ENCODE measurements around the gene SALL3.

The SALL3 gene

DNA sequence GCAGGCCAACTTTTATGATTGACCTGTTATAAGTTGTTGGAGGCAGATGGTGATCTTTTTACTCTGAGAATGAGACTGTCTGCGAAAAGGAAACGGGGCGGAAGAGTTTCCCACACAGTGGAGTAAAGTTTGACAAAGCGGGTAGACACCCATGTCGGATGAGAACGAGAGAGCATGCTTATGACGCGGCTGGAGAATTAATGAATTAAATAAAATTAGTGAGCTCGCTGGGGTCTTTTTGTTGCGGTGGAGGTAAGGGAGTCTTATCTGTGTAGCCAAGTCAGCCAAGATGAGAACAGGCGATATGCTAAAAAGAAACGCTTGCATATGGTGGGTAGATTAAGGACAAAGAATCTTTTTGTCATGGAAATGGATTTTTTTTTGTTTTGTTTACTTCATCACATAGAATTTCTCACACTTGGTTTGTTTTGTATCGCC, 1.8 kb downstream of the SALL3 start:
- no peak for DNase-seq

DNA sequence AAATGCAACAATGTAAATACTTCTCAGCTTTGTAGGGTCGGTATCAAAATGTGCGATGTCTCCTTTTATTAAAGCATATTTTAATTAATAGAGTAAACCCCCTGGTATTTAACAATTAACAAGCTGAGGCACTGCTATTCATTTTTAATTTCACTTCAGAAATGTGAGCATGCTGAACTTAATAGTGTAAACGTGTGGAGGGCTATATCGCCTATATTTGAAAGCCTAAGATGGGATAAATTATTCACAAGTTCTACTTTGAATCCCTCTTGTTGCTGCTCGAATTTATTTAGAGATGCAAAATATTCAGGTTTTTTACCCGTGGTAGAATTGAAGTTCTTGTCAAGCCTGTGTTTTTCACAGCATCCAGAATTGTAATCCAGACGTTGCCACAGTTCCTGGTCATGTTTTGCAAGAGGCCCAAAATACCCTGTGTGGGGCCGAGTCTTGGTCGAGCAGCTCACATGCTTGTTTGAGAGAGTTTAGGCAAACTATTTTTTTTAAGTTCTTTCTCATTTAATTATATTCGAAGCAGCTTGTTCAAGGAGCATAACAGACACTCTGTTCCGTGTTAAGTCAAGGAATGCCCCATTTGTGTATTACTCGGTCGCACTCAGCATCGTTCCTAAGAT, 2.5 kb downstream of the SALL3 start:
- no peak for DNase-seq

DNA sequence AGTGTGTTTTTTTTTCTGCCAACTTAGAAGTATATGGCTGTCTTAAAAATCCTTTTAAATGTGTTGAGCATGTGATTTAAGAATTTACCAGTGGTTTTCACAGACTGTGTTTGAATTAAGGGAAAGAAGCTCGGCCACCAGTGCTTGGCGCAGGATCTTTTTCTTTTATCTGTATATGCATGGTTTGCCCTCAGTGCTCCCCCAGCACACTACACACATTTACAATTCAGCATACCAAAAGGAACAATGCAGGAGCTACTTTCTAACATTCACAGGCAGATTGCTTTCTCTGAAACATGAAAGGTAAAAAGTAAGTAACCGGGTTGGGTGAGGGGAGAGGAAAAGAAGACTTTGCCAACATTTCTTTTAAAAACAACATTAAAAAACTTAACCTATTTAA, 3.9 kb downstream of the SALL3 start:
- DNase-seq, result no peak

DNA sequence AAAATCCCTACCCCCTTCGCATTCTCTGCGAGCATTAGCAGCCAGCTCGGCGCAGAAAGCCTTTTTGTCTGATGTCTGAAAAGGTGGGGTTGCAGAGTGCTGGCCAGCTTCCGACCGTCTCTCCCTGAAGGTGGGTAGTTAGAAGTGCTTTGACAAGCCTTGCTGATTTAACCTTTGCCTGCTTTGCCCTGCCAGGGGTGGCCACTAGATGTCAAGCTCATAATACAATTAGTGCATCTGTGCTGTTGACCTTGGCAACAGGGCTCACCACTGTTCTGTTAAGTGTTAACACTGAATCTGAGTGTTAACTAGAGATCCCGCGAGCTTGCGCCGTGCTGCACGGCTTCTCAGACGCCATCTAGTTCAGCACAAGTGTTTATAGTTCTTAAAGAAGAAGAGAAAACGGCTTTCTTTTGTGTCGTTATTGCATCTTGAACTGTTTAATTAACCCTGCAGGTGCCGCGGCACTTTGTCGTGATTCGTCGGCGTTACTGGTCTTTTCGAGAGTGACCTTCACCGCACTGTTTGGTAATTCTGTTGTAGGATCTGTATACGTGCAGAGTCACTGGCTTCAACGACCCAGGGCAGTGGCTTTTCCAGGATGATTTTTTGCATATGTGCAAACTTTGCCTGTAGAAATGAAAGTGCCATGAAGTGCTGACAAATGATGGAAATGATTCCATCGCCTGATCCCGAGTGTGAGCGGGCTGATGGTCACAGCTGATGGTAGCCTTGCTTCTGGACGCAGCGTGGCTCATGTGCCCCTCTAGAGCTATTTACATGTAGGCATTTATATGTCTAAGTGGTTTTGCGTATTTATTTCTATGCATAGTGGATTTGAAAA, 5.5 kb downstream of the SALL3 start:
- no peak for DNase-seq

DNA sequence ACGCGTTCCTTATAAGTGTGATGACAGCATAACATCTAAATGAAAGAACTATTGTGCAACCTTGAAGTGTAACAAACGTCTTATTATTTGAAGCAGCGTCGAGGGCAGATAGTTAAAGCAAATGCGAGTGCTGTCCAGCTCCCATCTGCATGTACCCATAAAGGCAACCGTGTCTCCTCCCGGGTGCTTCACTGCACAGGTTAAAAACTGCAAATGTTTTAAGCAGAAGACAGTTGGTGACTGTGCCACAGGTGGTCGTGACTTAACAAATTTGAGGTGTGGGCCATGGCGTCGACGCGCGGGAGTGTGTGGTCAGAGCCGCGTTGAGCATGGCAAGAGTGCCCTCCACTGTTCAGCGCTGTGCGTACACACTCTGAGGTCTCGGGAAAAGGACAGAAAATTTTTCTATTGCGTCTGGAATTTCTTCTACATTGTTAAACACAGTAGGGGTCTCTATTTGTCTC, 6.4 kb downstream of the SALL3 start:
- no peak for DNase-seq

DNA sequence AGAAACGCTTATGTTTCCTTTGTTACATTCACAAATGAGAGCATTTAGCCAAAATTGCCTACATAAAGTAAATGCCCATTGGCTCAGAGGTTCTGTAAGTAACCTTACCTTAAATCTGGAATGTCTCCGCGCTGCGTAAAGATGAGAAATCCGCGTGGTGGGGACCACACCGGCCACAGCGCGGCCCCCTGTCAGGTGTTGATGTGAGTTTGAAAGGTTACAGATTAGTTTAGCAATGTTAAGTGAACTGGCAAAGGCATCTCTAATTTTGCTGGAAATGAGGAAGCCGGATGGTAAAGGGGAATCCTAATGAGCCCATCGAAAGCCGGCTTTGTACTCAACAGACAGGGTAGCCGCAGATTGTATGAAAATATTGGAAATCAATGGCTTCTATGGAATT, 11.8 kb downstream of the SALL3 start:
- no peak for DNase-seq

DNA sequence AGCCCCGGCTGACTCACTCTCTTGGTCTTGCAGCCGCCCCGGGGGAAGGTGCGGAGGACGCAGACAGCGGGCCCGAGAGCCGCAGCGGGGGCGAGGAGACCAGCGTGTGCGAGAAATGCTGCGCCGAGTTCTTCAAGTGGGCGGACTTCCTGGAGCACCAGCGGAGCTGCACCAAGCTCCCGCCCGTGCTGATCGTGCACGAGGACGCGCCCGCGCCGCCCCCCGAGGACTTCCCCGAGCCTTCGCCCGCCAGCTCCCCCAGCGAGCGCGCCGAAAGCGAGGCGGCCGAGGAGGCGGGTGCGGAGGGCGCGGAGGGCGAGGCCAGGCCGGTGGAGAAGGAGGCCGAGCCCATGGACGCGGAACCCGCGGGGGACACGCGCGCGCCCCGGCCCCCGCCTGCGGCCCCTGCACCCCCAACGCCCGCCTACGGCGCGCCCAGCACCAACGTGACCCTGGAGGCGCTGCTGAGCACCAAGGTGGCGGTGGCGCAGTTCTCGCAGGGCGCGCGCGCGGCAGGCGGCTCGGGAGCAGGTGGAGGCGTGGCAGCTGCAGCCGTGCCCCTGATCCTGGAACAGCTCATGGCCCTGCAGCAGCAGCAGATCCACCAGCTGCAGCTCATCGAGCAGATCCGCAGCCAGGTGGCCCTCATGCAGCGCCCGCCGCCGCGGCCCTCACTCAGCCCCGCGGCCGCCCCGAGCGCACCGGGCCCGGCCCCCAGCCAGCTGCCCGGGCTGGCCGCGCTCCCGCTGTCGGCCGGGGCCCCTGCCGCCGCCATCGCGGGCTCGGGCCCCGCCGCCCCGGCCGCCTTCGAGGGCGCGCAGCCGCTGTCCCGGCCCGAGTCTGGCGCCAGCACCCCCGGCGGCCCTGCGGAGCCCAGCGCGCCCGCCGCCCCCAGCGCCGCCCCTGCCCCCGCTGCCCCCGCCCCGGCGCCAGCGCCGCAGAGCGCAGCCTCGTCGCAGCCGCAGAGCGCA, 12.7 kb downstream of the SALL3 start:
- no peak for DNase-seq

DNA sequence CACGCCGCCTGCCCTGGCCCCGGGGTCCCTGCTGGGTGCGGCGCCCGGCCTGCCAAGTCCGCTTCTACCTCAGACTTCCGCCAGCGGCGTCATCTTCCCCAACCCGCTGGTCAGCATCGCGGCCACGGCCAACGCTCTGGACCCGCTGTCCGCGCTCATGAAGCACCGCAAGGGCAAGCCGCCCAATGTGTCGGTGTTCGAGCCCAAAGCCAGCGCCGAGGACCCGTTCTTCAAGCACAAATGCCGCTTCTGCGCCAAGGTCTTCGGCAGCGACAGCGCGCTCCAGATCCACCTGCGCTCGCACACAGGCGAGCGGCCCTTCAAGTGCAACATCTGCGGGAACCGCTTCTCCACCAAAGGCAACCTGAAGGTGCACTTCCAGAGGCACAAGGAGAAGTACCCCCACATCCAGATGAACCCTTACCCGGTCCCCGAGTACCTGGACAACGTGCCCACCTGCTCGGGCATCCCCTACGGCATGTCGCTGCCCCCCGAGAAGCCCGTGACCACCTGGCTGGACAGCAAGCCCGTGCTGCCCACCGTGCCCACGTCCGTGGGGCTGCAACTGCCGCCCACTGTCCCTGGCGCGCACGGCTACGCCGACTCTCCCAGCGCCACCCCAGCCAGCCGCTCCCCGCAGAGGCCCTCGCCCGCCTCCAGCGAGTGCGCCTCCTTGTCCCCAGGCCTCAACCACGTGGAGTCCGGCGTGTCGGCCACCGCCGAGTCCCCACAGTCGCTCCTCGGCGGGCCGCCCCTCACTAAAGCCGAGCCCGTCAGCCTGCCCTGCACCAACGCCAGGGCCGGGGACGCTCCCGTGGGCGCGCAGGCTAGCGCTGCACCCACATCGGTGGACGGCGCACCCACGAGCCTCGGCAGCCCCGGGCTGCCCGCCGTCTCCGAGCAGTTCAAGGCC, 13.7 kb downstream of the SALL3 start:
- no peak for DNase-seq

DNA sequence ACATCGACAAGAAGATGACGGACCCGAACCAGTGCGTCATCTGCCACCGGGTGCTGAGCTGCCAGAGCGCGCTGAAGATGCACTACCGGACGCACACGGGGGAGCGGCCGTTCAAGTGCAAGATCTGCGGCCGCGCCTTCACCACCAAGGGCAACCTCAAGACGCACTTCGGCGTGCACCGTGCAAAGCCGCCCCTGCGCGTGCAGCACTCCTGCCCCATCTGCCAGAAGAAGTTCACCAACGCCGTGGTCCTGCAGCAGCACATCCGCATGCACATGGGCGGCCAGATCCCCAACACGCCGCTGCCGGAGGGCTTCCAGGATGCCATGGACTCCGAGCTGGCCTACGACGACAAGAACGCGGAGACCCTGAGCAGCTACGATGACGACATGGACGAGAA, 14.4 kb downstream of the SALL3 start:
- no peak for DNase-seq

DNA sequence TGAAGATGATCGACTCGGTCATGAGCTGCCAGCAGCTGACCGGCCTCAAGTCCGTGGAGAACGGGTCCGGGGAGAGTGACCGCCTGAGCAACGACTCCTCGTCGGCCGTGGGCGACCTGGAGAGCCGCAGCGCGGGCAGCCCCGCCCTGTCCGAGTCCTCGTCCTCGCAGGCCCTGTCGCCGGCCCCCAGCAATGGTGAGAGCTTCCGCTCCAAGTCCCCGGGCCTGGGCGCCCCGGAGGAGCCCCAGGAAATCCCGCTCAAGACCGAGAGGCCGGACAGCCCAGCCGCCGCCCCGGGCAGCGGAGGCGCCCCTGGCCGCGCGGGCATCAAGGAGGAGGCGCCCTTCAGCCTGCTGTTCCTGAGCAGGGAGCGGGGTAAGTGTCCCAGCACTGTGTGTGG, 14.9 kb downstream of the SALL3 start:
- no peak for DNase-seq

DNA sequence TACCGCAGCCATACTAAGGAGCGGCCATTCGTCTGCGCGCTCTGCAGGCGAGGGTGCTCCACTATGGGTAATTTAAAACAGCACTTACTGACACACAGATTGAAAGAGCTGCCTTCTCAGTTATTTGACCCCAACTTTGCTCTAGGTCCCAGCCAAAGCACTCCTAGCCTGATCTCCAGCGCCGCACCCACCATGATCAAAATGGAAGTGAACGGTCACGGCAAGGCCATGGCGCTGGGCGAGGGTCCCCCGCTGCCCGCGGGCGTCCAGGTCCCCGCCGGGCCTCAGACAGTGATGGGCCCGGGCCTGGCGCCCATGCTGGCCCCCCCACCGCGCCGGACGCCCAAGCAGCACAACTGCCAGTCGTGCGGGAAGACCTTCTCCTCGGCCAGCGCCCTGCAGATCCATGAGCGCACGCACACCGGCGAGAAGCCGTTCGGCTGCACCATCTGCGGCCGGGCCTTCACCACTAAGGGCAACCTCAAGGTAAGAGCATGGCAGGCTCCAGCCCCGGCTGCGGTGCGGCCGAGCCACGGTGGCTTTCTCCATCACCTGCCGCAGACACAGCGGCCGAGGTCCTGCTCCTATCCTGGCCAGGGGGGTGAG, 15.5 kb downstream of the SALL3 start:
- DNase-seq, result no peak

DNA sequence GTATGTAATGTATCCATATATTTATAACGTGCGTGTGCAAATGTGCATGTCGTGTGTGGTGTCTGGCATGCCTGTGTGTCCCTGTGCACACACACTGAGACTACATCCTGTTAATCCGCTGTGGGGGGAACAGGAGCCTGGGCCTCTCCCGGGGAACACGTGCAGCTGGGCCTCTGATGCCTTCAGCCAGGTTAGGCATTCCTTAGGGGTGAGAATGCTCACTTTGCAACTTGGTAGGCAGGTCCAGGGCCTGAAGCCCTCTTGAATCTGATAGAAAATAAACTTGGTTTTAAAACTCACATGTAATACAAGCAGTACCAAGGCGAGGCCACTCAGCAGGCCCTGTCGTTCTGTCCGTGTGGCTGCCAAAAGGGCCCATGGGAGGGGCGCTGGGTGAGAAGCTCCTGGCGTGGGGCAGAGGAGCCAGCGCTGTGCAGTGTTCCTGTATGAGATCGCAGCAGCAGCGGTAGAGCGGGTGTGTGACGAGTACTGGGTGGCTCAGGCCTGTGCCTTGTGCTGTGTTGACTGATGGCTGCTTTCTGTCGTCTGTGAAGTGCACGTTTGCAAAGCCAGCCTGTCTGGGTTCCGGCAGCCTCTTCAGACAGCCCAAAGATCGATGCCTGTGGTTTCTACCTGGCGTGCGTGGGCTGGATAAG, 16.2 kb downstream of the SALL3 start:
- no peak for DNase-seq

DNA sequence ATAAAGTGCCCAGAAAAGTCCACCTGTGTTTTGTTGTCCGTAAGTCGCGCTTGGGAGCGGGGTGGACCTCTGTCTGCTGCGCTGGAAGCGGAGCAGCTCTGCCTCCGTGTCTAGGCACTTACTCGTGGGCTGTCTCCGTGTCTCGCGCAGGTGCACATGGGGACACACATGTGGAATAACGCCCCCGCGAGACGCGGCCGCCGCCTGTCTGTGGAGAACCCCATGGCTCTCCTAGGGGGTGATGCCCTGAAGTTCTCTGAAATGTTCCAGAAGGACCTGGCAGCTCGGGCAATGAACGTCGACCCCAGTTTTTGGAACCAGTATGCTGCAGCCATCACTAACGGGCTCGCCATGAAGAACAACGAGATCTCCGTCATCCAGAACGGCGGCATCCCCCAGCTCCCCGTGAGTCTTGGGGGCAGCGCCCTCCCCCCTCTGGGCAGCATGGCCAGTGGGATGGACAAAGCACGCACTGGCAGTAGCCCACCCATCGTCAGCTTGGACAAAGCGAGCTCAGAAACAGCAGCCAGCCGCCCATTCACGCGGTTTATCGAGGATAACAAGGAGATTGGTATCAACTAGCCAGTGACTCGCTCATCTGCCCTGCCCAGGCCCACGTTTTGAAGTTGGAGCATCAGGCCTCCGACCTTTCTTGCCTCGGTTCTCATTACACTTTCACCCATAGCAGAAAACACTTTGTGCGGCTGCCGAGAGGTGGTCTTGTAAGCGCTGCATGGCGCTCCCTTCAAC, 17.3 kb downstream of the SALL3 start:
- no peak for DNase-seq

DNA sequence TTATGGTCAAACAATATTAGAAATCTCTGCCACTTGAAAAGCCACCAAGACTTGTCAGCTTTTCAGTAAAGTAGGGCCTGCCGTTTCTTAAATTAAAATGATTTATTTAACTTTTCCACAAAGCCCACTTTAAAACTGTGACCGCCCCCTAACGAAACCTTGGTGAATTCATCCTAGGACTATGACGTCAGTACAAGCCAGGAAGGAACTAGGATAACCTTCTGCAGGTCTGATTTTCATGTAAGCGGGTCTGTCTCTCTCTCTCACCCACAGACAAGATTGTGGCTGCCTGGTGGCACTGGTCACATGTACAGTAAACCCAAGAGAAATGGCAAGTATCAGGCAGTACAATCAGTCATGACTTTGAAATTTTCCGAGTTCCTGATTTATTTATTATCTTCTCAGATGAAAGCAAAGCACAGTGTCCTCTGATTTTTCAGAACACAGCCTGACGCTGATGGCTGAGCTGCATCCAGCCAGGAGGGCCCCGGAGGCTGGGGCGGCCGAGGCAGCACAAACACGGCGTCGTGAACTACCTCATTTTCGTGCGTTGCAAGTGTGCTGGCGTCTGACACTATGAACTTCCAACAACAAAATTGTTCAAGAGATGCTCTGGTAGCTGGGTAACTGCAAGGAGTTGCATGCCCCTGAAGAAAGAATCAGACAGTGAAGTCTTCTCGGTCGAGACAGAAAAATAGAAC, 18.9 kb downstream of the SALL3 start:
- no peak for DNase-seq

DNA sequence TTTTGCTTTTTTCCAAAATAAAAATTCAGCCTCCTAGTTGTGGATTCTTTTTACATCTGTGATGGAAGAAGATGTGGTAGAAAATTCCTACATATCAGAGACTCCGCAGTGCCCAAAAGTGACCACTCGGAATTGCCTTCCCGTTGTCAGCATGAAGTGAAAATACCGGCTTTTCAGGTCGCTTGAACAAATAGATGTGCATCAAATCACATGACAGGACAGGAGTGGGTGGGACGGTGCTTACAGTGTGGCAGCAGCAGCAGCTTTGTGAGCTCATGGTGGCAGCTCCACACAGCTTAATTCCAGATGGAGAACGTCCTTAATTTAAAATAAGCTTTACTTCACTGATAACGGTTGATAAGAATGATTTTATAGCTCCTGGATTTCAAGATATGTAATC, 20.3 kb downstream of the SALL3 start:
- no peak for DNase-seq

DNA sequence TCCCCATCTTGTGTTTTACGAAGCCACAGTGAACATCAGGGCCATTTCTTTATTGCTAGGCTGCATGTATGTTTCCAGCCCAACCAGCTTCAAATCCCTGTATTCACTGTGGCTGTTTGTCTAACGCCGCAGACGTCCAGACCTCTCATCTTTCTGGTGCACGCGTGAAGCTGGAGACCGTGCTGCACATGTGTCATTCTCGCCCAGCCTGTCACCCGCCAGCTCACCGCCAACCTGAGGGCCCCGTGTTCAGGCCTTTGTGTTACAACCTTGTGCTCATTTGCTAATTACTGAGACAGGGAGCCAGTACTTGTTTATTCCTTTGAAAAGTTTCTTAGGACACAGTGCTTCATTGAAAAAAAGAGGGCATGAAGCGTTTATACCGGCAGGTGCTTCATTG, 21.4 kb downstream of the SALL3 start:
- no peak for DNase-seq

DNA sequence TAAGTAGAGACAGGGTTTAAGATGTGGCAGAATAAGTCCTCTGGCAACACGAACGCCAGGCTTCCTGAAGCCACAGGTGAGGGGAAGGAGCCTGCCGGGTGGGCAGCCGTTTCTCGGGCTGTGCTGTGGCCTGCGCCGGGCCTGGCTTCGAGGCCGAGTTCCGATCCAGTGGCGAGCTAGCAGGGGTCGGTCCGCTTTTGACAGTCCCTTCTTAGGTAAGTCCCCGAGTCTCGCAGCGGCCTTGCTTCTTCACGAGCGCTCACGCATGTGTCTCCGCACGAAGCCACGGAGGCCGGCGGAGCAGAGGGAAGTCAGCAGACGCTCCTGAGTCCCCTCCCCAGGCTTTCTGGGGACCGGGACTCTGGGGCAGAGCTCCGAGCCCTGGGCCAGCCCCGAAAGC, 26.0 kb downstream of the SALL3 start:
- no peak for DNase-seq

DNA sequence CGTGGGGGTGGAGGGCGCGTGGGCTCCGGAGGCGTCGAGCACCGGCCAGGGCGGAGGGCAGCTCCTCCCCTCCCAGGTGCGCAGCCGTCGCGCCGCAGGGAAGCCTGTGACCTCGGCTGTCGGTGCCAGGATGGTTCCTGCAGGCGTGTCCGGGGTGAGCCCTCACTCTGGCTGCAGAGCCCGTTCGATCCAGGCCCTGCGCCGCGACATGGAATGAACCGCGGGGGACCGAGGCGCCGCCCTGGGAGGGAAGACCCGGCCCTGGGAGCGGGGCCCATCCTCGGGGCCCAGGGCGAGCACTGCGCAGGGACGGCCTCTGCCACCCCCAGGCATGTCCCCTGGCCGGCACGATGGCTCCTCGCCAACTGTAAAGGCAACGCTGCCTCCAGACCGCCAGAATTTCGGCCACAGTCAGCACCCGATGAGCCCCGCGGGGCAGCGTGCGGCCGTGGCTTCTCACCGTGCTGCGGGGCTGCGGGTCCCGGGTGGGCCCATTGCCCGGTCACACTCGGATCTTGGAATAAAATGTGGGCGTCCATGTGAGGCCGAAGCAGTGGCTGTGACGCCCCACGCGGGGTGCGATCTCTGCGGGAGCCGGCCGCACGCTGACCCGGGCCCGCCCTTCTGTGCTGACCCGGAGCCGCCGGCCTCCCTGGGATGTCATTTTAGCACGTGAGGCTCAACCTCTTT, 26.6 kb downstream of the SALL3 start:
- DNase-seq, result no peak

DNA sequence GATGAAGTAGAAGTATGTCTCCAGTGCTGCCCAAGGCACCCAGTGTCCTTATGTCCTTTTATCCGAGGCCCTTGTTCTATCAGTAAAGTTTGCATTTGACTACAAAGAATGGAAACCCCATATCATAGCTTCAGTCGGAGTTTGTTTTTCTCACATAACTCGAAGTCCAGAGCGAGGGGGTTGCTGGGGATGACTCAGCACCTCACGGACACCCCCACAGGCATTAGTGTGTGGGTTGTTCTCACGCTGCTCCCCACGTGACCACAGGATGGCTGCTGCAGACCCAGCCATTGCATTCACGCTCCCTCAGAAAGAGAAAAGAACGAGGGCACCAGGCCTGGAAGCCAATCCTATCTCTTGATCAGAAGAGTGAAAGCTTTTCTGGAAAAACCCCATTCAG, 27.8 kb downstream of the SALL3 start:
- no peak for DNase-seq

All from activated naive CD4-positive, alpha-beta T cell treated with Interleukin-2 at 50 U/mL for 16 hours (primary cell).